B cell (primary cell): ENCODE results near the gene KCNAB3. TPM values are rescaled to one million over a fixed set of nuclear protein-coding genes. Genes with fewer than 3 reads are reported as not detected.

Source experiments
- ATAC-seq: fragments of 200-7000 bp; cut with Tn5 transposase; one replicate; pipeline ENCODE4 v1.10.0; 2021; ENCODE audit warnings: low read depth, mild to moderate bottlenecking, moderate number of reproducible peaks, moderate library complexity
- CTCF ChIA-PET: fragments of 350-600 bp; sonication (Branson Sonifier 250); formaldehyde crosslinking; loops from one replicate; lab custom pipeline; 2021; ENCODE audit warnings: antibody characterized with exemption, inconsistent platforms; lab: Charles Lee
- POLR2A ChIA-PET: fragments of 350-600 bp; sonication (Branson Sonifier 250); formaldehyde crosslinking; loops from one replicate; lab custom pipeline; 2021; ENCODE audit warnings: antibody characterized with exemption; lab: Charles Lee
- DNase-seq: peaks from one replicate; pipeline ENCODE4 v3.0.0; 2013
- H2AFZ ChIP-seq: 2 replicates; pipeline ENCODE4 v1.6.1; 2012; ENCODE audit warnings: mild to moderate bottlenecking, low read depth, low read length; ENCODE audit not compliant: insufficient read depth, poor library complexity, severe bottlenecking
- H3K27ac ChIP-seq, 2 donors: 1 replicate in 1 of 2; 2 replicates in 1 of 2; pipeline ENCODE4 v1.5.1; 2012 to 2013; ENCODE audit warnings: low read length in 2 of 2, mild to moderate bottlenecking in 2 of 2, moderate library complexity in 1 of 2
- H3K27me3 ChIP-seq, 4 experiments: fragments of 200-600 bp in 1 of 4; sonication (generic) in 1 of 4; replicated peaks in 1 of 4; 1 replicate in 2 of 4; 2 replicates in 2 of 4; pipeline versions ENCODE4 v1.6.1 to v1.7.0; 2013 to 2016; ENCODE audit warnings: low read length in 3 of 4, mild to moderate bottlenecking in 2 of 4, mixed read lengths in 1 of 4, moderate library complexity in 1 of 4; ENCODE audit not compliant: insufficient read depth in 4 of 4, control insufficient read depth in 3 of 4; ENCODE audit errors: control extremely low read depth in 1 of 4
- H3K36me3 ChIP-seq, 2 experiments: replicated peaks in 1 of 2; 1 replicate in 1 of 2; 2 replicates in 1 of 2; pipeline versions ENCODE4 v1.6.1 to v1.7.1; 2013; ENCODE audit warnings: low read length in 1 of 2; ENCODE audit not compliant: insufficient read depth in 2 of 2, control insufficient read depth in 1 of 2; ENCODE audit errors: control extremely low read depth in 1 of 2, extremely low read depth in 1 of 2
- H3K4me1 ChIP-seq, 2 donors: fragments of 200-600 bp in 1 of 2; sonication (generic) in 1 of 2; 1 replicate in 1 of 2; 2 replicates in 1 of 2; pipeline versions ENCODE4 v1.5.1 to v1.6.1; 2013 to 2017; ENCODE audit warnings: low read length in 2 of 2; ENCODE audit not compliant: control insufficient read depth in 2 of 2, insufficient read depth in 2 of 2
- H3K4me2 ChIP-seq: replicated peaks from 2 replicates; pipeline ENCODE3; 2012; ENCODE audit warnings: mild to moderate bottlenecking, low read depth, low read length; ENCODE audit not compliant: poor library complexity, severe bottlenecking
- H3K4me3 ChIP-seq, 5 experiments: fragments of 200-600 bp in 1 of 5; sonication (generic) in 1 of 5; 1 replicate in 3 of 5; 2 replicates in 2 of 5; pipeline versions ENCODE4 v1.5.1 to v1.7.0; 2011 to 2016; ENCODE audit warnings: low read length in 4 of 5, mild to moderate bottlenecking in 4 of 5, low read depth in 2 of 5, control low read depth in 1 of 5, moderate library complexity in 1 of 5; ENCODE audit not compliant: insufficient read depth in 1 of 5; ENCODE audit errors: control extremely low read depth in 1 of 5, extremely low read depth in 1 of 5
- H3K79me2 ChIP-seq: fragments of 200-600 bp; sonication (generic); one replicate; pipeline ENCODE4 v1.6.0; 2016; ENCODE audit warnings: low read length; ENCODE audit not compliant: control insufficient read depth, insufficient read depth
- H3K9ac ChIP-seq: fragments of 200-600 bp; sonication (generic); 2 replicates; pipeline ENCODE4 v1.6.1; 2017; ENCODE audit warnings: mild to moderate bottlenecking, low read length, moderate library complexity
- H3K9me3 ChIP-seq, 3 donors: one replicate each; pipeline versions ENCODE4 v1.6.1 to v1.7.1; 2013; ENCODE audit warnings: low read length in 2 of 3; ENCODE audit not compliant: control insufficient read depth in 2 of 3, insufficient read depth in 1 of 3; ENCODE audit errors: control extremely low read depth in 1 of 3
- H4K20me1 ChIP-seq: 2 replicates; pipeline ENCODE4 v1.6.0; 2012; ENCODE audit warnings: mild to moderate bottlenecking, low read length; ENCODE audit not compliant: insufficient read depth, control insufficient read depth, poor library complexity, severe bottlenecking
- H3K27ac Mint-ChIP-seq: one replicate; pipeline ENCODE4 v1.8.0; 2021; ENCODE audit warnings: mixed read lengths
- H3K27me3 Mint-ChIP-seq: one replicate; pipeline ENCODE4 v1.8.0; 2021; ENCODE audit warnings: mixed read lengths
- H3K4me1 Mint-ChIP-seq: one replicate; pipeline ENCODE4 v1.8.0; 2021; ENCODE audit warnings: mixed read lengths
- H3K4me3 Mint-ChIP-seq: one replicate; pipeline ENCODE4 v1.8.0; 2021; ENCODE audit warnings: mixed read lengths
- H3K9me3 Mint-ChIP-seq: one replicate; pipeline ENCODE4 v1.8.0; 2022; ENCODE audit warnings: mixed read lengths; ENCODE audit not compliant: insufficient read depth
- CTCF ChIP-seq: fragments of 200-600 bp; IDR thresholded peaks from one replicate; pipeline ENCODE4 v1.8.0; 2022; ENCODE audit warnings: antibody characterized with exemption, mild to moderate bottlenecking
- EZH2 ChIP-seq: IDR thresholded peaks from 2 replicates; pipeline ENCODE4 v1.6.1; 2012; ENCODE audit warnings: borderline replicate concordance, low read depth, mild to moderate bottlenecking, moderate library complexity, low read length; ENCODE audit not compliant: insufficient read depth, poor library complexity, severe bottlenecking
- WGBS: methylation state at CpG from one replicate; pipeline ENCODE4 v1.1.5; 2013; ENCODE audit warnings: missing lambda C conversion rate; ENCODE audit not compliant: insufficient coverage; 5-methylcytosine and 5-hydroxymethylcytosine counted together
- intact Hi-C: fragments of 100-400 bp; cut with micrococcal nuclease; formaldehyde crosslinking; loops from one replicate; pipeline ENCODE4 v1.10.0; 2022
- polyA plus RNA-seq: library from polyadenylated mRNA; depleted of rRNA; stranded (reverse); fragments of >200 nt; gene quantifications from 2 replicates; pipeline ENCODE4 v1.2.3, GENCODE V29; 2012
- total RNA-seq, 2 donors: library from RNA; stranded (reverse); fragments of 120-200 nt in 1 of 2; gene quantifications; 1 replicate in 1 of 2; 2 replicates in 1 of 2; pipeline versions ENCODE4 v1.2.3 to v1.2.4, GENCODE V29; 2013 to 2022

The KCNAB3 gene
- total and polyA plus RNA-seq, 2 donors (not counting 1 experiment from before 2014, with no cell fraction given) = 11.4 to 16.3 TPM

- ChIA-PET POLR2A (no interaction called here), CTCF (interaction anchor here (0.7 to 2.2 kb wide), 7 partner anchors 8 to 114 kb away, joined by 3 to 9 read pairs (median 3); partner anchors contain the start of genes NAA38 and RNF227)
- H3K27me3 ChIP-seq = no peaks in the 10 kb centered on the region
- Mint-ChIP-seq H3K27ac (no peak overlapping the region), H3K4me1 (peaks cover 6% of the 10 kb centered on the region), H3K4me3 (no peak overlapping the region), H3K9me3 (no peaks in the 10 kb centered on the region), H3K27me3 (no peaks in the 10 kb centered on the region)
- no peak overlapping the region for H3K4me3 ChIP-seq
- H4K20me1 ChIP-seq = no peaks in the 10 kb centered on the region
- no peaks in the 10 kb centered on the region for H3K36me3 ChIP-seq
- no peak for ATAC-seq
- intact Hi-C loops = no loop called here
- H2AFZ ChIP-seq = no peak overlapping the region
- peaks cover 10 to 19% of the 10 kb centered on the region in 2 donors for H3K4me1 ChIP-seq
- 40% methylated on average over 1 of the region's 2 CpGs for WGBS
- no peaks in the 10 kb centered on the region for H3K9me3 ChIP-seq
- no peak overlapping the region for H3K27ac ChIP-seq
- no peak for TF ChIP-seq EZH2
- TF ChIP-seq CTCF = no peak
- H3K79me2 ChIP-seq = peaks cover 5% of the 10 kb centered on the region
- H3K4me2 ChIP-seq = no peak overlapping the region
- no peak overlapping the region for H3K9ac ChIP-seq
- DNase-seq = no peak
Observed at GRCh38 chr17:7875804-7876370, 53.8 kb downstream of the KCNAB3 start.

- no peaks in the 10 kb centered on the region for H3K27me3 ChIP-seq
- intact Hi-C loops = no loop called here
- no peak for DNase-seq
- no peaks in the 10 kb centered on the region for H3K27me3 Mint-ChIP-seq
- no peak overlapping the region for H3K9ac ChIP-seq
- no peak overlapping the region for H3K4me3 Mint-ChIP-seq
- POLR2A ChIA-PET = no interaction called here
- CTCF ChIA-PET = interaction anchor here (0.6 kb wide), 1 partner anchor 636 kb away, joined by 3 read pairs; no protein-coding TSS in a partner anchor
- no peak overlapping the region for H2AFZ ChIP-seq
- no peak for TF ChIP-seq CTCF
- no peak for TF ChIP-seq EZH2
- H3K4me3 ChIP-seq = no peak overlapping the region
- H4K20me1 ChIP-seq = no peaks in the 10 kb centered on the region
- H3K4me1 ChIP-seq = peaks cover 0 to 7% of the 10 kb centered on the region in 2 donors
- no peak overlapping the region for H3K27ac Mint-ChIP-seq
- no peaks in the 10 kb centered on the region for H3K9me3 ChIP-seq
- no peaks in the 10 kb centered on the region for H3K36me3 ChIP-seq
- ATAC-seq = no peak
- H3K27ac ChIP-seq = no peak overlapping the region
- no peaks in the 10 kb centered on the region for H3K9me3 Mint-ChIP-seq
- H3K4me1 Mint-ChIP-seq = peaks cover 6% of the 10 kb centered on the region
- WGBS = 93% methylated on average over 2 of the region's 4 CpGs
- H3K4me2 ChIP-seq = no peak overlapping the region
- H3K79me2 ChIP-seq = no peaks in the 10 kb centered on the region
Observed at GRCh38 chr17:7873051-7873450, 56.6 kb downstream of the KCNAB3 start.
